HG03103 (cell line): Measurements from ENCODE around the gene KCNC2.
"Not testable (repeated sequence)": the region's sequence is repeated elsewhere in the genome, so short reads cannot be mapped to it uniquely, and the experiment has no call there.

Experiments
- ATAC-seq: cut with Tn5 transposase; IDR thresholded peaks from one replicate; pipeline ENCODE4 v1.9.1; 2021; ENCODE audit warnings: low read depth; ENCODE audit not compliant: unreplicated experiment

Gene KCNC2

DNA sequence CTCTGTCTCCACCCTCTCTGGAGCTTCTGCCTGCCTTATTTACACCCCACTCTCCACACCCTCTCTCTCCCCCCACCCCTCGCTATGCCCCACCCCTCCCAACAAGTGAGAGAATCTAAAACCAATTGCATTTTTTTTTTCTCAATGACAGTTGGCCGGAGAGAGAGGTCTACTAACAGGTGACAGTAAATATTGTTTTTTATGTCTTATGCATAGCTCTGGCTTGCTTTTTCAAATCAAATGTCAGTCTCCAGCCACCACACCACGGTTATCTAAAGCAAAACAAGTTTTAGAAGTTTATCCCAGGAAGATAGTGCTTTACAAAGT, at the start of gene KCNC2:
TSS of gene KCNC2 (minus strand) at position 28 of the 327 bp plus-strand sequence.
- ATAC-seq, result no peak

GRCh38 chr12:75259143-75259542, 49.5 kb upstream of the KCNC2 start:
- ATAC-seq, result no peak

DNA sequence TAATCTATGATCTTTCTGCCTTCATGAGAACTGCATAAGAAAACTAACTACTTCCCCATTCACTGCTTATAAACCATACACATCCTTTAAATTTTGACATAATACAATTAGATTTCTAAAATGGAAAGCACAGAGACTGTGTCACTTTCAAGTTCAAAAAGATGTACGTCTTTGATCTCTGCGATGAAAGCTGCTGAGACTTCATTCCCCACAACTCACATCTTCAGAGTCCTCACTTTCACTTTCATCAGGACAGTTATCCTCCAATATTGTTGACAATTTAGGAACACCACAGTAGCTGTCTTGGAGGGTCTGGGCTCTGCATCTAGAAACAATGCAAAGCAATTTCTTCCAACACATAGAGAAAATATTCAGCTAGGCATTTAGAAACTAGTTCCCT, 47.9 kb upstream of the KCNC2 start:
- no peak for ATAC-seq

DNA sequence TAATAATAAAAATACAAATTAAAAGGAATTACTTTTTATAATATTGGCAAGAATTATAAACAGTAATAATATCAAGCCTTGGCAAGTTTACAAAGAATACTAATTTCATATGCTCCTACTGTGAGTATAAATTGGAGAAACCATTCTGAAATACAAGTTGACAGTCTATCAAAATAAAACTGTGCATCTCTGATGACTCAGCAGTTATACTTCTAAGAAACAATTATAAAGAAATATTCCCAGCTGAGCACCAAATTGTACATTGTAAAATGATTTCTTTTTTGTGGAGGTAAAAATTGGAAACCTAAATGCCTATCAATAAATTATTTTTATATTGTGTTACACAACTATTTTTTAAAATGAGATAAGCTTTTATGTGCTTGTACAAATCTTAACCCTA, 35.5 kb upstream of the KCNC2 start:
- no peak for ATAC-seq

DNA sequence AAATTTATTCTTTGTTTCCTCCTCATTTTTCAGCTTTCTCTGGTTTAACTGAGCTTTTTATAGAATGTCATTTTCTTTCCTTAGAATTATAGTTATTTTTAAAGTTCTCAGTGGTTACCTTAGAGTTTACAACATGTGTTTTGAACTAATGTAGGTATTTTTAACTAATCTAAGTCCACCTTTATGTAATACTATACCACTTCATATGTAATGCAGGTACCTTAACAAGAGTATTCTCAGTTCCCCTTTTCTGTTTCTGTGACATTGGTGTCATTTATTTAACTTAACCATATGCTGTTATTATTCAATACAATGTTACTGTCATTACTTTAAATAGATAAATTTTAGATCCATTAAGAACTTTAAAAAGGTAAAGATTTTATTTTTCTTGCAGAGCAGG, 30.3 kb upstream of the KCNC2 start:
- ATAC-seq, result peak; percentile 96

GRCh38 chr12:75236206-75236605, 26.6 kb upstream of the KCNC2 start:
- ATAC-seq, result no peak

DNA sequence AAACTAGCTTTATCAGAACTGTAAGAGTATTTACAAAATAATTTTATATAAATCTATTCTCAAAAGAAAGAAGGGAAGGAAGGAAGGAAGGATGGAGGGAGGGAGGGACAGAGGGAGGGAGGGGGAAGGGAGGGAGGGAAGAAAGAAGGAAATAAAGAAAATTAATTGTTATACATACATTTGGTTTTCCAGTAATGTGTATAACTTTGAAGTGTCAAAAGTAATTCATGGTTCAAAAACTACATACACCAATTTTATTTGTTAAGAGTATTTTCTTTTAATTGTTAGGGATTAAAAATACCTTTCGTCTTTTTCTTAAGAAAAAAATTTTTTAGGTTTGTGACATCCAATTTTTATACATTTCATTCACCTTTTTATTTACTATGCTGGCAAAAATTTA, 17.5 kb upstream of the KCNC2 start:
- ATAC-seq, result no peak

DNA sequence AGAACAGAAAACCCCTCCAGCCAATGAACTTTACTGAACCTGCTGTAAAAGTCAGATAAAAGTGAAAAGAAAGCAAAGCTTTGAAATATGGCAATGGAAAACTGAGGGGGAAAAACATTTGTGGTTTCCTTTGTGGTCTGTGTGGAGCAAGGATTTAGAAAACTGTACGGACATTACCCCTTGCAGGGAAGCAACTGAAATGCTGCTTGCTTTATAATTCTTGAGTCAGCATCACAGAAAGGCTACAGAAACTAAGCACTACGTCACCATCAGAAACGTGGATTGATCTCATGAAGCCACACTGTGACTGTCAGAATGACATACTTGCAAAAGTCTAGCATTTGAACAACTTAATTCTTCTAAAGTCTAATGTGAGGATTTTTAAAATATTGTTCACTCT, 2.4 kb upstream of the KCNC2 start:
- ATAC-seq, result no peak

GRCh38 chr12:75208856-75209811, 505 bp downstream of the KCNC2 start:
- no peak for ATAC-seq

DNA sequence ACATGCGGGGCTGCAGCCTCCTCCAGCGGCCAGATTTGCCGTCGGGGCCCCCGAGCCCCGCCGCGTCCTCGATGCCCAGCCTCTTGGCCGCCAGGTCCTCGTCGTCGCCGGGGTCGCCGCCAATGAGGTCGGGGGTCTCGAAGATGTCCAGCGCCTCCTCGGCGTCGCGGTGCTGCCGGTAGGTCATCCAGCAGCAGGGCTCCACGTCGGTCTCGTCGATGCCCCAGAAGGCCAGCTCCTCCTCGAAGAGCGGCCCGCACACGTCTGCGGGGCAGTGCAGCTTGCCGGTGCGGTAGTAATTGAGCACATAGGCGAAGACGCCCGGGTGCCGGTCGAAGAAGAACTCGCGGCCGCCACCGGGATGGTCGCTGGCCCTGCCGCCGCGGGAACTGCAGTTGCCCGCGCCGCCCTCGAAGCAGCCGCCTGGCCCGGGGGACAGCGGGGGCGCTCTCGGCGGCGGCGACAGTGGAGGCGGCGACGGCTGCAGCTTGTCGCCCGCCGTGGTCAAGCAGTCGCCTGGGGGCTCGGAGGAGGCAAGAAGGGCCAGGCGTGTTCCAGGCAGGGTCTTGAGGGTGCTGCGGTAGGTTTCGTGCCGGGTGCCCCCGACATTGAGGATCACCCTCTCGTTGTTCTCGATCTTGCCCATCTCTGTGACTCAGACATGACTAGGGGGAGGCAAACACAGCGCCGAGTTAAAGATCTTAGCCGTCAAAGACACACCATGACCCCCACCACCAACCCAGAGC, 2.1 kb downstream of the KCNC2 start:
- no peak for ATAC-seq

- ATAC-seq, result no peak
Measured at GRCh38 chr12:75205558-75205957, 4.1 kb downstream of the KCNC2 start.

GRCh38 chr12:75196865-75197264, 12.8 kb downstream of the KCNC2 start:
- no peak for ATAC-seq

GRCh38 chr12:75196408-75196807, 13.2 kb downstream of the KCNC2 start:
- ATAC-seq, result no peak

- ATAC-seq, result no peak
Measured at GRCh38 chr12:75194250-75194649, 15.4 kb downstream of the KCNC2 start.

GRCh38 chr12:75192196-75192595, 17.4 kb downstream of the KCNC2 start:
- no peak for ATAC-seq

DNA sequence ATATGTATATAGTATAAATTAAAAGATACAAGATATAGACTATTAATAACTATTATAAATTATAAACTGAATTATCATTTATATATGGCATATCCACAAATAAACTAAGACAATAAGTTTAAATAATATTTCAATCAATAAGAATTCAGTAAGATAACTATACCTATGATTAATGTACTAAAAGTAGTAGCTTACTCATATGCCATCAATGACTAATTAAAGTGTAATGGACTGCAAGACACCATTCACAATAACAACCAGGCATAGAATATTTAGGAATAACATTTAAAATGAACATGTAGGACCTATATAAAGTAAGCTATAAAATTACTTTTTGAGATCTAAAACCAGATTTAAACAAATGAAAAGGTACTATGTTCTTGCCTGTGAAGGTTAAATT, 18.8 kb downstream of the KCNC2 start:
- ATAC-seq, result no peak

DNA sequence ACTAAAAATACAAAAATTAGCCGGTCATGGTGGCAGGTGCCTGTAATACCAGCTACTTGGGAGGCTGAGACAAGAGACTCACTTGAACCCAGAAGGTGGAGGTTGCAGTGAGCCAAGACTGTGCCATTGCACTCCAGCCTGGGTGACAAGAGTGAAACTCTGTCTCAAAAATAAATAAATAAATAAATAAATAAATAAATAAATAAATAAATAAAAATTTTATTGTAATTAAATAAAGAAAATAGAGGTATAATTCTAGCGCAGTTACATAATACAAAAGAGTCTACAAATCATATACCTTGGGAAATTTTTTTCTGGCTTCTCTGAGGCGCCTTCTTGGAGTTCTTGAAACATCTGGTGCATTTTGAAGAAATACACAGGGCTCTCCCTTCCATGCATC, 23.8 kb downstream of the KCNC2 start:
- ATAC-seq, result not testable (repeated sequence)

DNA sequence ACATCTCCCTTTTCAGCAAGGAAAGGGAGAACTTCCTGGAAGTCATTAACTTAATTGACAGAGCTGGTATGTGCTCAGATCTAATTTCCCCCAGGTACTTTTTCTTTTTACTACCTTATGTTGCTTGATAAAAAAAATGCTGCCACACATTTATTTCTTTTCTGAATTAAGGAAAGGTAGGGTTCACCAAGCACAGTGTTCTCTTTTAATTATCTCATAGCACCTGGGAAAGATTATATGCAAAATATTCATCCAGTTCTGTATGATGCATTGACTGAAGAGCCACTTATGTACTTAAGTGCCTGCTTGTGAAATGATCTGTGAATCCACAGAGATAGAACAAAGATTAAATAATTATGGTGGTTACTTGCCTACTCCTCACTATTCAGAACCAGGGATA, 25.1 kb downstream of the KCNC2 start:
- ATAC-seq, result no peak

DNA sequence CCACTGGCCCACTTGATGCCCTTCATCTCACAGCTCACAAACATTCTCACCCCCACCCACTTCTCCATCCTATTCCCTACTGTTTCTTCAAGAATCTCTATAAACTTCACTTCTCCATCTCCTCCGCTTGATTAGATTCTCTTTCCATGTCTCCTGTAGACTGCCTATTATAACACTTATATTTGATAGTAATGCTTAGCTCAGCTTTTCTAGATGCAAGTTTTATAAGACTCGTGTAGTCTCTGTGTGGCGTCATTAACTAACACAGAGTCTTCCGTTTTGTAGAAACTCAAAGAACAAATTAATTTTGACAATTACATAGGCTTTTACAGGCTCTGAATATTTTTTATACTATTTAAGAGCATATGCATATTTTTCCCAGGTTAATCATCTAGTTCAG, 25.7 kb downstream of the KCNC2 start:
- no peak for ATAC-seq

DNA sequence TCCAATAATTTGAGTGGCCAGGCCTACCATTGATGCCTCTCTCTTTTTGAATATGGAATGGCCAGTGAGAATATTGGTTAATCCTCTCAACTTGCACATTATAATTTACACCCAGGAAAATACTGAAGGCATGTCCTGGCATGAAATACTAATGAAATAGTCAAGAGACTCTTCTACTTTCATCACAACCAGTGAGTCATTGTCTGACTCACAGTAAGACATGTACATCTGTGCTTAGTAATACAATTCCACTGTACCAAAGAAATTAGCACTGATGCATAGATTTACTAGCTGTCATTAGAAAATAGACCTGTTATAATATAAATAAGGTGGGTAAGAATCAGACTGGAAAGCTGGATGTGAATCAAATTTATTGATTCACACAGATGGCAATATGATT, 31.6 kb downstream of the KCNC2 start:
- ATAC-seq, result no peak

GRCh38 chr12:75172611-75173010, 37.0 kb downstream of the KCNC2 start:
- no peak for ATAC-seq

DNA sequence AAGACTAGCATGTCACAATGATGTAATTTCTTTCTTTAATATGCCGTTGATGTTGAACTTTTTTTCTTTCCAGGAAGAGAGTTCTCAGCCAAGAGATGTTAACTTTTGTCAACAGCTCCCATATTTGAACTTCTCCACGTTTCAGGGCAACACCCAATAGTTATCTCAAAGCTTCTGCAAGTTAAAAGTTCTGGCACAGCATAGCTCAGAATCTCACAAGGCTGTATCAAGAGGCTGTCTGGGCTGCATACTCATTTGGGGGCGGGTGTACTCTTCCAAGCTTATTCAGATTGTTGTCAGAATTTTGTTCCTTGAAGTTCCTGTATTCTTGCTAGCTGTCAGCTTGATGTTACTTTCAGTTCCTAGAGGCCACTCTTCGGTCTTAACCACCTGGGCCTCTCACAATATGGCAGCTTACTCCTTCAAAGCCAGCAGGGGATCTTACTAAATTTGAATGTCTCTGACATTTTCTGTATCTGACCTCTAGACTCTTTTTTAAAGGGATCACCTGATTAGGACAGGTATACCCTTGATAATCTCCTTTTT, 38.9 kb downstream of the KCNC2 start:
- ATAC-seq, result peak; percentile 53
